HG02759 (cell line): ENCODE data around the gene NAA80.
A peak's percentile ranks its signal among the peaks of the same experiment; 100 is the strongest.

ENCODE experiments used
- ATAC-seq: cut with Tn5 transposase; IDR thresholded peaks from one replicate; pipeline ENCODE4 v1.9.1; 2021; ENCODE audit warnings: mild to moderate bottlenecking, moderate library complexity; ENCODE audit not compliant: unreplicated experiment

Gene NAA80

DNA sequence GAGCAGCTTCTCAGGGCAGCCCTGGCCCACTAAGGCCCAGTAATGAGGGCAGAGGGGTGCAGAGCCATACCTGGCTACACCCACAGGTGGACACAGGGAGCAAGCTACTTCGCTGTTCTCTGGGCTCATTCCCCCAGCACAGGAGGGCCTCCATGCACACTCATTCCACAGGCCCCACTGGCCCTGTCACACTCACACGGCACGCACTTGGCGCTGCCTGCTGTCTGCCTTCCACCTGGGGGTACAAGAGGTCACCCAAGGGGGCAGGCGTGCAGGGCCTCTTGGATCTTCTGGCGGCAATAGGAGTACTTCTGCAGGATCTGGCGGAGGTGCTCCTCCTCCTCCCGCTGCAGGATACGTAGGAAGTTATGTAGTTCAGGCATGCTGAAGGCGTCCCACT, 31.1 kb upstream of the NAA80 start:
- ATAC-seq, result no peak

DNA sequence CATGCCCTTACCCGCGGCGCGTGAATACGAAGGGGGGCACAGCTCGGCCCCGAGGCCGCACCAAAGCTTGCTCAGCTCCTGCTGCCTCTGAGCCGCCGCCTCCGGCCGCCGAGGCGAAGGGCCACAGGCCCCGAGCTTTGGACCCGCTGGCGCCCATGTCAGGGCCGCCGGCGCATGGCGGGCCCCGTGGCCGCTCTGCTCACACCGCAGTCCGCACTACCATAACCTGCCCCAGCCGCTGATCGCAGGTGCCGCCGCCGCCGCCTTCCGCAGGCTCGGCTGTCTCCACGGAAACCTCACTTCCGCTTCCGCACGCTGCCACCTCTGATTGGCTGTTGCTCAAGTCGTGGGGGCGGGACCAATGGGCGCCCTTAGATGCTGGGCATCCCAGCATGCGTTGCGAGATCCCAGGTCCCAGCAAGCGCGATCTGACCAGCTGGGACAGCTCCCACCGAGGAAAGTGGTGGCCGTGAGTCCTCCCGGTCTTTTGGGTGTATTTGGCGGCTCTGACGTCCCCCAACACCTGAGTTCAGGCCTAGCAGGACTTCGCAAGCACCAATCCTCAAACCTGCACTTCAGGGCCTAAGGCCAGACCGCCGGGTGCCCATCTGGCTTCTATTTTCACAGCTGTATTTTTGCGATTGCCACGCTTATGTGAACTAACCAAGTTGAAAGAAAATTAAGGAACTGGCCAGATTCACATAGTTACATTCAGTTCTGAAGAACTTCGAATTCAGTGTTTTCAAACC, 28.9 kb upstream of the NAA80 start, which contains the start of gene TUSC2:
TUSC2 (minus strand) TSS at position 281 of the 749 bp plus-strand sequence; CDS start at position 157, 124 bp downstream.
- peak; percentile 91 for ATAC-seq

DNA sequence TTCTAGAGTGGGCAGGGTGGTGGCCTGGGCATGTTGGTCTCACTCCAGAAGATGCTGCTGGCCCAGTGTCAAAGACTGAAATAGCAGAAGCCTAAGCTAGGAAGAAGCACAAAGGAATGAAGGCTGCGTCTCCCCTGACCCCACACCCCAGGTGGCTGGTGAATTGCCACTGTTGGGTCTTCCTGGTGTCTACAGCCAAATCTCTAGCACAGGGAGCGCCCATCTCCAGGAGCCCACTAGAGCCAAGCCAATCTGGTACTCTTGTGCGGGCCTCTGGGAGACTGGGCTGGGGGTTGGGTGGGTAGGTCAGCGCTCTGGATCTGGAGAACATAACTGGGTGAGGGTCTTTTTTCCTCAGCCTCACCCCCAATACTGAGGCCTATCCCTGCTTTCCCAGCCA, 27.9 kb upstream of the NAA80 start:
- ATAC-seq, result no peak

DNA sequence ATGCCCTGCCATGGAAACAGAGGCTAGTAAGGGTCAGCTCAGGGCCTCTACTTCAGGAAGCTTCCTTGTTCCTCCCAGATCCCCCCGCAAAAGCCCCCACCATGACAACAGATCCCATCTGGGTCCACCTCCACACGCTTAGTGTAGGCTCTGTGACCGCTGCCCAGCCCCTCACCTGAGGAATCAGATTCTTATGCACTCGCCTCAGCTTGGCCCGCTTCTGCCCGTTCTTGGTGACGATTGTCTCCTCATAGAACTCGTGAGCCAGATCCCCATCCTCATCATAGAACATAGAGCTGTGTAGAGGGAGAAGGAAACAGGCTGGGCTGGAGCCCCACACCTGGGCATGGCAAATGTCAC, 27.0 kb upstream of the NAA80 start:
- no peak for ATAC-seq

DNA sequence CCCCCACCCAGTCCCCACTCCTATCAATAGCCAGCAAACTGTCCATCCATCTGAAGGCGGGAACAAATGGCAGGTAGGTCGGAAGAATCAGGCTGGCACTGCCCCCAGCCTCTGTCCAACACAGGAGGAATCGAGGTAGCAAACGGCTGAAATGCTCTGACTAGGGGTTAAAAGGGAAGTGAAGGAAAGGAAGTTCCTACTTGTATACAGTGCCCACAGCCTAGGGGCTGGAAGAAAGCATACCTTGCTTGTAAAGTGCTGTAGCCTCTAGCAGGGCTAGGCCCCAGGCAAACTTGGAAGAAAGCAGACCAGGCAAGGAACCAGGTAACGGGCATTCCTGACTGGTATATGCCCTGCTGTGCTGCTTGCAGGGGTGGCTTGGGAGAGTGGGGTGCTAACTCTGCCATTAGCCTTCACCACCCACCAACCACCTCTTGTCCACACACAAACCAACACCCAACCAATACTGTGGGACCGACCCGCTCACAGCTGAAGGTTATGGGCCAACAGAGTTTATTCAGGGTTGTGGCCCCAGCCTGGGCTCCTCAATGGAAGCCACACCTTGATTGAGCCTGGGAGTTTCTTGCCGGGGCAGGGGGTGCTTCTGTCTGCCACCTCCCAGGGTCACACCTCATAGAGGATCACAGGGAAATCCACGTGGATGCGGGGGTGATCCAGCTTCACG, 26.4 kb upstream of the NAA80 start:
- no peak for ATAC-seq

DNA sequence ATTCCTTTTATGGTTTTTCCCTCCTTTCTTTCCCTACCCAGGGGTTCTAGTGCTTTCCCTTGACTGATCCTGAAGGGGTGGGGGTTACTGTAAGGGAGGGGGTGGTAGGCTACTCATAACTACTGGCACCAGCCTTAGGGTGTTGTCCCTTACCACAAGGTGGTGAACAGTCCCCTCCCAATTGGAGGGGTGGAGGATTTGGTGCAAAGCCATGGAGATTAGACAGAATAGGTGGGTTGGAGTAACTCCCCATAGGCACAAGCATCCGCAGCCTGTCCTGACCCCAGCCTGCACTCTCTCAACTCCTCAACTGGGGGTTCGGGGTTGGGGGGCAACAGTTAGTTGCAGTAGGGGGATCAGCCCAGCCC, 25.9 kb upstream of the NAA80 start:
- ATAC-seq, result no peak

DNA sequence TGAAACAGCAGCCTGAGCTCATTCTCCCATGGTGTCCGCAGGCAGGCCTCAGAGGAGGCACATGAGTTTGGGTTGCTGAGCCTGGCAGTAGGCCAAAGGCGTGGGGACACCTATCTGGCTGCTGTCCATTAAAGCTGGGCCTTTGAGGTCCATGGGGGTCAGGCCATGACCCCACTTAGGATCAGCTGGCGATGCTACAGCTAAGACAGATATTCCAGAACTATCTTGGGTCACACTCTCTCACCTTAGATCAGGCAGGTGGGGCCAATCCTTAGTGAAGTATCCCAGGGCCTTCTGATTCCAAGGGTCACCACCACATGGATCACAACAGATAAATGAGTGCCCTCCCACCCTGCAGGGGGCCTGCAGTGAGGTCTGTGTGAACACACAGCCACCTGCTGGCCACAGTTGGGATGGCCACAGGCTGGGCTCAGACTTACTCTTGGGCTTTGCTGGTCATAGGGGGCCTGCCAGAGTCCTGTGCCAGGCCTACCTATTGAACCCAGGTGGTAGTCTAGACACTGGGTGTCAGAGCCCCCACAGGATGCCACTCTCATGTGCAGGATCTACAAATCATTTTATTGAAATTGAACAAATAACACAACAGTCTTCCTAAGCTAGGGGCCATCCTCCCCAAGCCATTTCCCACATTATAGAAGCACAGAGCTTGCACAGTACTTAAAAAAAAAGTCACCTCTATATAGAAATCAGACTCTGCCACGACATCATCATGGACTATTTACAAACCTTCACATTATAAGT, 25.3 kb upstream of the NAA80 start:
- ATAC-seq, result no peak

DNA sequence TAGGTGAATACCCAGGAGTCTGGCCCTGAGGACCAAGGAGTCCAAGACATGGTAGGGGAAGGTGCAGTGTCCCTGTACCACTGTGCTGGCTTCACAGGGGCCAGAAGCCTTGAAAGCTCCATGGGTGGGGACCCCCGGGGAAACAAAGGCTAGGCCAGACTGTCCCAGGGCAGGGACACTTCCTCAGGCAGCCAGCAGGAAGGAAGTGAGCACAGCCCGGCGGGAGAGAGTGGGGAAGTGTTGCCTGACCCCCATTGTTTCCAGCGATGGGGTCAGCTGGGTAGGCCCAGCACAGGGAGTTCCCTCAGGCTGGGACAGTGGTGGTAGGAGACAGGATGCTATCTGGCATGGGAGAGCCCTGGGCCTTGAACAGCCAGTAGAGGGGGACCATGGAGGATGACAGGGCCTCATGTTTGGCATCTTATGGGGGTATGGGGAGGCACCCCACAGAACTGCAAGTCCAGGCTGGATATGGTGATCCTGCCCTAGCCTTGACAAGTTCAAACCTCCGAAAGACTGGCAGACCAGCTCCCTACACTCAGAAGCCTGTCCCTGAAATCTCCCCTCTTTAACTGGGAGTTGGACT, 24.5 kb upstream of the NAA80 start:
- ATAC-seq, result no peak

DNA sequence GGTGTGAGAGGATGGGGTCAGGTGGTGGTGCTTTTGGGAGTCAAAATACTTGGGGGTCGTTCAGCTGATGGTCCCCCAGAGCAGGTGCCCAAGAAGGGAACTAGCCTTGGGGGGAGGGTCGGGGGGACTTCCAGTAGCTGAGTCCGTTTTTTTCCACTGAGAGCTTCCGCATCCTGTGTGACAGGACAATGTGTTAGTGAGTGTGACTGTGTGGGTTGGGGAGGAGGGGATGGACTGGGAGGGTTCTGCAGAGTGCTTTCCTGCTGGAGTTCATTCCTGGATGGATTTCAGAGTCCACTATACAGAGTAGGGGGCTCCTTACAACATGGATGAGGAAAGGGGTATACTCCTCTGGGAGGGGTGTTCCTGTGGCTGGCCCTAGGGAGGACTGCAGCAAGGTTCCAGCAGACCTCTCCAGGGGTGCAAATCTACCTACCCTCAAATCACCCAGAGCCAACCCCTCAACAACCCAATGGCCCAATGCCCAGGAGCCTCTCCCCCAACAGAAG, 23.9 kb upstream of the NAA80 start:
- no peak for ATAC-seq

DNA sequence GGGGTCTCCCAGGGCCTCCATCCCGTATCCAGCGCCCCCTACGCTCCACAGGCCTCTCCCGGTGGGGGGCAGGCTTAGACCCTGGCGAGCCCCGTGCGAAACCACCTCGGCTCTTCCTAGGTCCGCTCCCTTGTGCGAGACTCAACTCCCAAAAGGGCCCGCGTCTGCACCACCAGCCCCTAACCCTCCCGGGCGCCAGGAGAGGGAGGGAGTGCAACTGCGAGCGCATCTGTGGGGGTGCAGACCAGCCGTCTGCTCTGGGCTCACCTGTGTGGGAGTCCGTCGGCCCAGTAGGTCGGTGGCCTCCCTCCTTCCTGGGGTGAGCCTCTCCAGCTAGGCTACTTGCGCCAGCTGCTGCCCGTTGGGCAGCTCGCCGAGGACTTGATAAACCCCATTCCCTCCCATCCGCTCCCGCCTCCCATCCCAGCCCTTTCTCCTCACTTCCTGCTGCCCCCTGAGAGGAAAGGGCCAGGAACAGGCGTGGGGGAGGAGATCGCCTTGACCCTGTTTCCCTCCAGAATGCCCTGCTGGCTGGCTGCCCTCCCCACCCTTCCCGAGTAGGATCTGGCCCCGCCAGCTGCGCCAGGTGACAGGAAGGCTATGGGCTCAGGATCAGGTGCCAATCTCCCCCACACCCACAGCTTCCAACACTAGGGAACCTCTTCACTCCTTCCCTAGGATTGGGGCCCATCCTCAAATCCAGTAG, 23.3 kb upstream of the NAA80 start, which contains the start of gene HYAL2:
HYAL2 (minus strand) TSS at position 360 of the 706 bp plus-strand sequence. CDS start 2,256 bp downstream, outside the sequence.
- no peak for ATAC-seq

DNA sequence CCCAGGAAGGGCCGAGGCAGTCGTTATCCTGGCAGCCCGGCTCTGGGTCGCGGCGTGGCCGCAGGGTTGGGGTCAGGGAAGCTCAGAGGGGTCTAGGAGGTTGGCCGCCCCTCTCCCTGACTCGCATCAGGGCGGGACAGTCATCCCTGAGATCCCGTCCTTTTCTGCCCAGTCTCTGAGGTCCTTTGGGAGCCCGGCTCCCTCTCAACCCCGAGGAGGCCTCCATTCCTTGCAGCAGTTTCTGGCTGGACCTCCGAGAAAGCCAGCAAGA, 22.8 kb upstream of the NAA80 start:
- ATAC-seq, result no peak

DNA sequence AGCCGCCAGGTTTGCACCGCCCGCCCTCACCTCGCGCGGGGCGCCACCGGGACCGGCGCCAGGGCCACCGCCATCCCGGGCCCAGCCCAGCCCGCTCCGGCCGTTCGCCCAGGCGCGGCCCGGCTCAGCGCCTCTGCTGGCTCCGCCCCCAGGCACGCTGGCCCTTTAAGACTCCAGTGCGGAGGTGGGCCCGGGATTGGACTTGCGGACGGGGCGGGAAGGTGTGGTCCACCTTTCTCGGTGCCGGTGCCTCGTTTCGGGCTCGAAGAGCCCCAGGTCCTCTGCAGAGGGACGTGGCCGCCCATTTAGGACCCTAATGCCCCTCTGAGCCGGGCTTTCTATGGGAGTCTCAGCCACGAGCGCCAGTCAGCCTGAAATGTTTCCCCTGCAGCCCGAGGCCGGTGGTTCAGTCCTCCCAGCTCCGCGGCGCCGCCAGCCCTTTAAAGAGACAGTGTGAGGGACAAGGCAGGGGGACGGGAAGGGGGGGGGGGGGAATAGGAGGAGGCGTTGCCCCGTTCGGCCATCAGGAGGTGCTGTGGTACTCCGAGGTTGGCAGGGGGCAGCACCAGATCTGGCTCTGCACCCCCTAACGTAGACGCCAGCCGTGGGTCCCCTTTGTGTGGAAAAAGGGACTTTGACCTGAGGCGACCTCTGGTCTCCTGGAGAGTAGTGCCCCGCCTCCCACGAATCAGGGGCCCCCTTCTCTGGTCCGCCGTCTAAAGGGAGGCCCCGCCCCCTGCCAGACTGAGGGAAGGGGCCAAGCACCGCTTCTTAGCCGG, 22.3 kb upstream of the NAA80 start:
- peak; percentile 84 for ATAC-seq

DNA sequence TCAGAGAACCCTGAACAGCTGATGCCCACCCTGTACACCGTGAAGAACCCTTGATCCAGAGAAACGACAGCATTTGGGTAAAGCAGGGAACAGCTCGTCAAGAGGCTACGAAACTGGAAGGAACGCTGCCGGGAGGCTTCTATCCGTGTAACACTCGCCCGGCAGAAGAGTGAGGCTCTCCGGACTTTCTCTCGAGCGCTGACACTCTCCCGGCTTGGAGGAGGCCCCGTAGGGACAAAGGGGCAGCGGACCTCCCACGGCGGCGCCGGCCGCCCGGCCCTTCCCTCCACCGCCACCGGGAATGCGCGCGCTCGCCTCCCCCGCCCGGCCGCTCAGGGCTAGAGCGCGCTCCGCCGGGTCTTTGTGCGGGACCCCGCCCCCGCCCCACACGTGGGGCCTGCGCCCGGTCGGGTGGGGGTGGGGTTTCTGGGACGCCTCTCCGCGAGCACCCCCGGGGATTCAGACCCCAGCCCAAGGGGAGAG, 21.7 kb upstream of the NAA80 start:
- peak; percentile 64 for ATAC-seq

DNA sequence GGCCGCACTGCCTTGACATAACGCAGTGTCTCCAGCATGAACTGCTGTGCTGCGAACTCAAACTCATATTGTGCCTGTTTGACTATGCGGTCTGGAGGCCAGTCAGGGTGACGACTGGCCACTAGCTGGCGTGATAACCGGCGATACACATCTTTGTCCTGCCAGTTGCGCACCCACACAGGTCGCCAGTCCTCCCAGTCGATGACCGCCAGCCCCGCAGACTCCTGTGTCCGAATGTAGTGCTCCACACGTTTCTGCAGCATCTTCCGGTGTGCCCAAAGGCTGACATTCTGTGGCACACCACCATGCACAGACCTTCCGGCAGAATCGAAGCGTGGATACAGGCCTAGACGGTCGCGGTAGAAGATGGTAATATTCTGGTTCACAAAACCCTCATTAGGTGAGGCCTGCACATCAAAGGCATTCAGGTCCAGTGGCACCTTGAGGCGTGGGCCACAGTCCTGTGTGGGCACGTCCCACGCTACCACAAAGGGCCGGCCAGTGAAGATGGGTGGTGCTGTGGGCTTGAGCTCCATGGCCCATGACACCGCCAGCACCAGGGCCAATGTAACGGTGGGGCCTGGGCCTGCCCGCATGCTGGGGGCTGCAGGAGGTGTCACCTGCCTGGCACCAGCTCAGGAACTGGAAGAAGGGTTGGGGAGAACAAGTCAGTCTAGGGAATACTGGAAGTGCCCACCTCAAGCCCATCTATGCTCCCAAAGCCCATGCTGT, 20.9 kb upstream of the NAA80 start:
- no peak for ATAC-seq

DNA sequence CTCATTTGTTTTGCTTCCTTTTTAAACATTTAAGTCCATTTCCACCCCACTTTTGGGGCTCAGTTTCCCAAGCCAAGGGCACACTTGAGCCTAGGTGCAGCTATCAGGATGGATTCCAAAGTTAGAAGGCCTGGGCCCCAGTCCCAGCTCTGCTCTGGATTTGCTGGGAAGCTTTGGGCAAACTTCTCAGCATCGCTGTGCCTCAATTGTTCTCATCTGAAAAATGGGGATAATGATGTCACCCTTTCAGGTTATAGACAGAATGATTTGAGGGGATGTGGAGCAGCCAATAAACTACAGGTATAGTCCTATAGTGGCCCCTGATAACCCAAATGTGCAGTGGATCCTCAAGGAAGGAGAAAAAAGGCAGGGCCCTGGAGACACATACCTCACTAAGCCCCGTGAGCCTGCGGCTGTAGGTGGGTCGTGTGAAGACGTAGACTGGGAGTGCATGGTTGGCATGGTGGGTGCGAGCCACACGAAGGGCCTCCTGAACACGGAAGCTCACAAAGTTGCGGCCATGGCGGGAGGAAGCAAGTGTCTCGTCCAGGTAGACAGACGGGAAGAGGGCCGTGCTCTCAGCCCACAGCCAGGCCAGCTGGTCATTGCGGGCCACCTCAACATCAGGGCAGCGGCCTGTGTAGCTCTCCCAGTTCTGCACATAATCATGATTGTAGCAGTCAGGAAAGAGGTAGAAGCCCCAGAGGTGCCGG, 20.1 kb upstream of the NAA80 start:
- no peak for ATAC-seq

DNA sequence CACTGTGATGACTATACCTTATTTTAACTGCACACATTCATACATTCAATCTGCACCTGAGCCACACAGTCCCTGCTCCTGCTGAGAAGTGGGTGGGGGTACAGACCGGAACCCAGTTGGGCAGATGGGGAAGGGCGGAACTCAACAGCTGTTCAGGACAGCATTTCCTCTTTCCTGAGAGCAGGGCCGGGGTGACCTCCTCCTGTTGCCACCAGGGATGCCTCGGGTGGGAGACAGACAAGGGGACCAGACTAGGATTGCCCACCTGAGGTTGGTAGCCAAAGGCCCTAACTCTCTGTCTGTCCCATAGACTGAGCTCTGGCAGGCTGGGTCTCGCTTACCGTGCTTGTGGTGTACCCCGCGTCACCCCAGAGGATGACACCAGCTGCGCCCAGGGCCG, 19.4 kb upstream of the NAA80 start:
- ATAC-seq, result no peak

DNA sequence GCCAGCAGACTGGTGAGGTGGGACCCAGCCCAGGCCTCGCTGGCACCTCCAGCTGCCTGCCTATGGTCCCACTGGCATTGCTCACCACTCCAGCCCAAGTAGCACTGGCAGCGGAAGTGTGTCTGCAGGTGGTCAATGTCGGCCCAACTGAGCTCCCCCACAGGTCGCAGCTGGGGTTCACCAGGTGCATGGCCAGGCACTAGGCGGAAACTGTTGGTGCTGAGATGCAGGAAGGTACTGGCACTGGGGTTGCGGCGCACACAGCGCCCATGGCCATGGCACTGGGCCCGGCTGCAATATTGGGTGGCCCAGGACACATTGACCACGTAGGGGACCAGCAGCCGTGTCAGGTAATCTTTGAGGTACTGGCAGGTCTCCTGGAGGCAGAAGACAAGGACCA, 19.0 kb upstream of the NAA80 start:
- no peak for ATAC-seq

DNA sequence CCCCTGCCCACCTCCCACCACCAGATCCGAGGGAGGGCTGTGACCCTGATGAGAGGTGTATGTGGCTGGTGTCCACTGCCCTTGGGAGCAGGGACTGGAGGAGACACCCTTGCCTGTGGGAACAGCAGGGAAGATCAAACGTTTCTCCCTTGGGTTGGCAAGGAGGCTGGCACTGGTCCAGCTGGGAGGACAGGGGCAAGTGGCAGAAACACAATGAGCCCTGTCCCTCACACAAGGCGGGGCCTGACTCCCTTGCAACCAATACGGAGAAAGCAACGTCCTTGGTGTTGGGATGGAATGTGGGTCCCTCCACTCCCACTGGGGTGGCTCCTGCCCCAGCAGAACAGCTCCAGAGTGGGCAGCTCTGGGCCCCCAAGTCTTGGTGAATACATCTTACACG, 18.1 kb upstream of the NAA80 start:
- ATAC-seq, result no peak
